SK-N-SH treated with all-trans-retinoic acid at 6 μM for 48 hours (cell line): ENCODE data around the gene PRKCE.

Experiments
- ATAC-seq: fragments of 200-7000 bp; cut with Tn5 transposase; 3 replicates; pipeline ENCODE4 v1.9.1; 2020; ENCODE audit warnings: mild to moderate bottlenecking, moderate library complexity
- ARNTL ChIP-seq: fragments of 450-650 bp; formaldehyde crosslinking; IDR thresholded peaks from 2 replicates; pipeline ENCODE4 v1.5.0; 2020; ENCODE audit warnings: low read depth, mild to moderate bottlenecking, moderate library complexity, borderline replicate concordance
- BACH2 ChIP-seq: fragments of 250-450 bp; sonication (Bioruptor Pico); IDR thresholded peaks from 2 replicates; pipeline ENCODE4 v1.9.0; 2021; ENCODE audit warnings: mild to moderate bottlenecking, borderline replicate concordance
- CSDC2 ChIP-seq: fragments of 250-450 bp; sonication (Bioruptor Pico); IDR thresholded peaks from 2 replicates; pipeline ENCODE4 v1.5.0; 2020; ENCODE audit warnings: mild to moderate bottlenecking, moderate library complexity
- GLIS3 ChIP-seq: fragments of 250-450 bp; sonication (Bioruptor Pico); IDR thresholded peaks from 2 replicates; pipeline ENCODE4 v1.5.0; 2020; ENCODE audit warnings: mild to moderate bottlenecking, moderate library complexity
- ISL1 ChIP-seq: fragments of 250-450 bp; sonication (Bioruptor Pico); IDR thresholded peaks from 2 replicates; pipeline ENCODE4 v2.1.2; 2022; ENCODE audit warnings: mild to moderate bottlenecking, moderate library complexity
- OSR1 ChIP-seq: fragments of 250-450 bp; sonication (Bioruptor Pico); IDR thresholded peaks from 2 replicates; pipeline ENCODE4 v1.8.0; 2022; ENCODE audit warnings: moderate library complexity, mild to moderate bottlenecking, inconsistent platforms
- PPARA ChIP-seq: fragments of 250-450 bp; sonication (Bioruptor Pico); IDR thresholded peaks from 2 replicates; pipeline ENCODE4 v1.5.0; 2020; ENCODE audit warnings: mild to moderate bottlenecking, borderline replicate concordance
- RARB ChIP-seq: fragments of 250-450 bp; sonication (Bioruptor Pico); IDR thresholded peaks from 2 replicates; pipeline ENCODE4 v1.8.0; 2021; ENCODE audit warnings: mild to moderate bottlenecking, moderate library complexity
- SNAI2 ChIP-seq: fragments of 250-450 bp; sonication (Bioruptor Pico); IDR thresholded peaks from 2 replicates; pipeline ENCODE4 v1.5.0; 2020; ENCODE audit warnings: mild to moderate bottlenecking, moderate library complexity
- TCF4 ChIP-seq: fragments of 250-450 bp; sonication (Bioruptor Pico); IDR thresholded peaks from 2 replicates; pipeline ENCODE4 v1.8.0; 2021; ENCODE audit warnings: mild to moderate bottlenecking, moderate library complexity, borderline replicate concordance
- TOX ChIP-seq: fragments of 250-450 bp; sonication (Bioruptor Pico); IDR thresholded peaks from 2 replicates; pipeline ENCODE4 v1.8.0; 2021; ENCODE audit warnings: mild to moderate bottlenecking, moderate library complexity, borderline replicate concordance
- TSHZ2 ChIP-seq: fragments of 250-450 bp; sonication (Bioruptor Pico); IDR thresholded peaks from 2 replicates; pipeline ENCODE4 v1.5.0; 2020; ENCODE audit warnings: mild to moderate bottlenecking, moderate library complexity
- ZC3H10 ChIP-seq: fragments of 250-450 bp; sonication (Bioruptor Pico); IDR thresholded peaks from 2 replicates; pipeline ENCODE4 v1.5.1; 2021; ENCODE audit warnings: mild to moderate bottlenecking, moderate library complexity
- ZFP30 ChIP-seq: fragments of 450-650 bp; formaldehyde crosslinking; IDR thresholded peaks from 2 replicates; pipeline ENCODE4 v1.5.0; 2022; ENCODE audit warnings: mild to moderate bottlenecking, moderate library complexity
- ZNF70 ChIP-seq: fragments of 450-650 bp; formaldehyde crosslinking; IDR thresholded peaks from 2 replicates; pipeline ENCODE4 v1.5.0; 2020; ENCODE audit warnings: mild to moderate bottlenecking, moderate library complexity
- ZNF8 ChIP-seq: fragments of 450-650 bp; formaldehyde crosslinking; IDR thresholded peaks from 2 replicates; pipeline ENCODE4 v1.5.0; 2020; ENCODE audit warnings: mild to moderate bottlenecking, moderate library complexity
- TF ChIP-seq, protein P1 (sequence below): fragments of 250-450 bp; sonication (Bioruptor Pico); IDR thresholded peaks from 2 replicates; pipeline ENCODE4 v1.8.0; 2020; ENCODE audit warnings: mild to moderate bottlenecking, moderate library complexity, borderline replicate concordance
- TF ChIP-seq, protein P2 (sequence below): fragments of 250-450 bp; sonication (Bioruptor Pico); IDR thresholded peaks from 2 replicates; pipeline ENCODE4 v1.5.1; 2020; ENCODE audit warnings: low read depth, mild to moderate bottlenecking, moderate library complexity
- TF ChIP-seq, protein P3 (sequence below): fragments of 250-450 bp; sonication (Bioruptor Pico); IDR thresholded peaks from 2 replicates; pipeline ENCODE4 v1.8.0; 2021; ENCODE audit warnings: low read depth, mild to moderate bottlenecking, moderate library complexity, borderline replicate concordance

The PRKCE gene

DNA sequence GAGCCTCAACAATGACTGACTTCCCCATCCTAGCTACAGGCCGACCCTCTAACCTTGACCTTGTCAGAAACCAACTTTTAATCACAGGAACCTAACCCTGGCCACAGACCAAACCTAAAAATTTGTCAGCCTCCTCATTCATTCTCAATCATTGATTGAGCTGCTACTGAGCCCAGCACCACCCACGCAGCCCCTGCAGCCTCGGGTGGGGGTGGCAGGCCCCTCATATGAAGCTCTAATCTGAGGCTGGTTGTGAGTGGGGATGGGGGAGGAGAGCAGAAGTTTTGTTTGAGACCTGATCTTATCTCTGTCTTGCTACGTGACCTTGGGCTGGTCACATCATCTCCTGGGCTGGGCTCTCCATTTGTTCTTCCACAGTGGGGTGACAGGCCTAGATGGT lies 546.2 kb downstream of the PRKCE start (continued):
- TF ChIP-seq, protein P1, sequence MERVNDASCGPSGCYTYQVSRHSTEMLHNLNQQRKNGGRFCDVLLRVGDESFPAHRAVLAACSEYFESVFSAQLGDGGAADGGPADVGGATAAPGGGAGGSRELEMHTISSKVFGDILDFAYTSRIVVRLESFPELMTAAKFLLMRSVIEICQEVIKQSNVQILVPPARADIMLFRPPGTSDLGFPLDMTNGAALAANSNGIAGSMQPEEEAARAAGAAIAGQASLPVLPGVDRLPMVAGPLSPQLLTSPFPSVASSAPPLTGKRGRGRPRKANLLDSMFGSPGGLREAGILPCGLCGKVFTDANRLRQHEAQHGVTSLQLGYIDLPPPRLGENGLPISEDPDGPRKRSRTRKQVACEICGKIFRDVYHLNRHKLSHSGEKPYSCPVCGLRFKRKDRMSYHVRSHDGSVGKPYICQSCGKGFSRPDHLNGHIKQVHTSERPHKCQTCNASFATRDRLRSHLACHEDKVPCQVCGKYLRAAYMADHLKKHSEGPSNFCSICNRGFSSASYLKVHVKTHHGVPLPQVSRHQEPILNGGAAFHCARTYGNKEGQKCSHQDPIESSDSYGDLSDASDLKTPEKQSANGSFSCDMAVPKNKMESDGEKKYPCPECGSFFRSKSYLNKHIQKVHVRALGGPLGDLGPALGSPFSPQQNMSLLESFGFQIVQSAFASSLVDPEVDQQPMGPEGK = no peak
- TF ChIP-seq SNAI2 (CRISPR knock-in tag) (no peak), TCF4 (no peak)

GRCh38 chr2:46198164-46198883 lies 546.8 kb downstream of the PRKCE start:
- TF ChIP-seq, protein P2, sequence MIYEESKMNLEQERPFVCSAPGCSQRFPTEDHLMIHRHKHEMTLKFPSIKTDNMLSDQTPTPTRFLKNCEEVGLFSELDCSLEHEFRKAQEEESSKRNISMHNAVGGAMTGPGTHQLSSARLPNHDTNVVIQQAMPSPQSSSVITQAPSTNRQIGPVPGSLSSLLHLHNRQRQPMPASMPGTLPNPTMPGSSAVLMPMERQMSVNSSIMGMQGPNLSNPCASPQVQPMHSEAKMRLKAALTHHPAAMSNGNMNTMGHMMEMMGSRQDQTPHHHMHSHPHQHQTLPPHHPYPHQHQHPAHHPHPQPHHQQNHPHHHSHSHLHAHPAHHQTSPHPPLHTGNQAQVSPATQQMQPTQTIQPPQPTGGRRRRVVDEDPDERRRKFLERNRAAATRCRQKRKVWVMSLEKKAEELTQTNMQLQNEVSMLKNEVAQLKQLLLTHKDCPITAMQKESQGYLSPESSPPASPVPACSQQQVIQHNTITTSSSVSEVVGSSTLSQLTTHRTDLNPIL (CRISPR knock-in tag) = no peak
- no peak for TF ChIP-seq ZFP30
- no peak for TF ChIP-seq GLIS3 (CRISPR knock-in tag)
- TF ChIP-seq PPARA (CRISPR knock-in tag) = no peak
- no peak for TF ChIP-seq ZC3H10 (CRISPR knock-in tag)
- TF ChIP-seq ZNF8 = no peak
- TF ChIP-seq TSHZ2 (CRISPR knock-in tag) = no peak
- ATAC-seq = no peak

DNA sequence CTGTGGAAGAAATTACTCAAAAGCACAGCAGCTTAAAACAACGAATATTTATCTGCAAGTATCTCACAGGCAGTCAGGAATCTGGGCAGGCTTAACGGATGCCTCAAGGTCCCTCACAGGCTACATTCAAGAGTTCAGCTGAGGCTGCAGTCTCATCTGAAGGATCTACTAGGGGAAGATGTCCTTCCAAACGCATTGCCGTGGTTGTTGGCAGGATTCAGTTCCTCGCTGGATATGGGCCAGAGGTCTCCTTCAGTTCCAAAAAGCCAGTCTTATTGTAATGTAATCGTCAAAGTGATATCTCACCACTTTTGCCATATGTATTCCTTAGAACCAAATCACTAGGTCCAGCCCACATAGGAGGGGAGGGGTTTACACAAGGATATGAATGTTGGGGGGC lies 547.5 kb downstream of the PRKCE start:
- no peak for TF ChIP-seq OSR1 (CRISPR knock-in tag)
- no peak for TF ChIP-seq ZC3H10 (CRISPR knock-in tag)
- no peak for TF ChIP-seq RARB (CRISPR knock-in tag)
- TF ChIP-seq TOX (CRISPR knock-in tag) = no peak
- ATAC-seq = no peak

DNA sequence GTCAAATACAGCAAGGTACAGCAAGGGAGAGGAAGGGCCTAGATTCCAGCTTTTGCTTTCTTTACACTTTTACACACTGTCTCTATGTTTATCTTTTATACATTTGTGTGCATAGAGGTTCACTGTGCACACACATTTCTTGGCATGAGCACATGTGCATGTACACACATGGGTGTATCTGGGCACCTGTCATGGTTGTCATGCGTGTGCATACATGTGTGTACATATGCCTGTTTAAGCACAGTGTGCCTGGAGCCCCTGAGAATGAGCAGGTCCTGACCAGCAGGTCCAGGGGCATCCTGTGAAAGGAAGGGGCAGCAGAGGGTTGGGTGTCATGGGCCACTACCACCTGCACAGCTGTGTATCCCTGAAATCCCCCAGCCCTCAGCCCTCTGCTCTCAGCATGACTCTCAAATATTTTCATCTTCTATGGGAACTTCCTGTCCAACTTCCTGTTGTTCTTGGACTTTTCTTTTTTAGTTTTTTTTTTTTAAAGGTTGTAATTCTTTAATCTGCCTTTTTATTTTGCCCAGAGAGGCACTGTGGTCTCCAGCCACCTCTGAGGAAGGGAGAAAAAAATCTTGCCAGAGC lies 548.7 kb downstream of the PRKCE start:
- ATAC-seq = no peak
- TF ChIP-seq, protein P3, sequence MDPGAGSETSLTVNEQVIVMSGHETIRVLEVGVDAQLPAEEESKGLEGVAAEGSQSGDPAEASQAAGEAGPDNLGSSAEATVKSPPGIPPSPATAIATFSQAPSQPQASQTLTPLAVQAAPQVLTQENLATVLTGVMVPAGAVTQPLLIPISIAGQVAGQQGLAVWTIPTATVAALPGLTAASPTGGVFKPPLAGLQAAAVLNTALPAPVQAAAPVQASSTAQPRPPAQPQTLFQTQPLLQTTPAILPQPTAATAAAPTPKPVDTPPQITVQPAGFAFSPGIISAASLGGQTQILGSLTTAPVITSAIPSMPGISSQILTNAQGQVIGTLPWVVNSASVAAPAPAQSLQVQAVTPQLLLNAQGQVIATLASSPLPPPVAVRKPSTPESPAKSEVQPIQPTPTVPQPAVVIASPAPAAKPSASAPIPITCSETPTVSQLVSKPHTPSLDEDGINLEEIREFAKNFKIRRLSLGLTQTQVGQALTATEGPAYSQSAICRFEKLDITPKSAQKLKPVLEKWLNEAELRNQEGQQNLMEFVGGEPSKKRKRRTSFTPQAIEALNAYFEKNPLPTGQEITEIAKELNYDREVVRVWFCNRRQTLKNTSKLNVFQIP (CRISPR knock-in tag) = no peak
- TF ChIP-seq ARNTL (CRISPR knock-in tag) = no peak

DNA sequence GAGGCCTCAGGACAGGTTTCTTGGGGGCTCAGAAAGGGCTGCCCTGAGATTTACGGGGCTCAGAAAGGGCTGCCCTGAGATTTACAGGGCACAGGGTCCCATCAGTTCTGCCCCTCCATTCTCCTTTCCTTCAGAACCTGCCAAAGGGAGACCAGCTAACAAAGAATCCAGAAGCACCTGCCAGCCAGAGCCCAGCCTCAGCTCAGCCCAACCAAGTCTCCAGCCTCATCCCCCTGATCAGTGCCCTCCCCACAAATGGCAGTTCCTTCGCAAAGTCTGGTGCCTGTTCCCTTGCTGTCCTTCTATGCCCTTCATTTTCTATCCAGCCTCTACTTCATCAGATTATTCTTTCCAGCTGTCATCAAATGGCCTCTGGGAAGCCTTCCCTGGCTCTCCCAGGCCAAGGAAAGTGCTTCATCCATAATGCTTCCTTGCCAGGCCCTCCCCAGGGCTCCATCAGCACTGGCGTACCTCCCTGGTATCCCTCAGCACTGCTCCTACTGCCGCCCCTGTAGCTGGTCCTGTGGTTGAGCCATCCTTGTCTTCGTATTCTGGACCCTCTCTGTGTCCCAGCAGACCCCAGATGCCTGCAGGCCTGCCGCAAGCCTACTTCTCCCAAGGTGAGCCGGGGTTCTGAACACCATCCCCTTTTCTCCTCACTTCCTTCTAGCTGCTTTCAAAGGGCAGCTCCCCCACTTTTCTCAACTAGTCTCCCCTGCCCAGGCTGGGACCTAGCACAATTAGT lies 549.6 kb downstream of the PRKCE start:
- no peak for ATAC-seq
- TF ChIP-seq BACH2 (CRISPR knock-in tag) = no peak
- TF ChIP-seq ISL1 = no peak
- TF ChIP-seq ZNF70 = no peak
- TF ChIP-seq OSR1 (CRISPR knock-in tag) = no peak
- TF ChIP-seq CSDC2 (CRISPR knock-in tag) = no peak
- TF ChIP-seq TCF4 = no peak
- TF ChIP-seq, protein P2 (CRISPR knock-in tag) = no peak
- no peak for TF ChIP-seq ZC3H10 (CRISPR knock-in tag)
- TF ChIP-seq ZFP30 = no peak
- TF ChIP-seq PPARA (CRISPR knock-in tag) = no peak
- no peak for TF ChIP-seq TOX (CRISPR knock-in tag)
- TF ChIP-seq, protein P1 = no peak
- TF ChIP-seq GLIS3 (CRISPR knock-in tag) = no peak
